HCT116 (cell line): ENCODE results near the gene SEPHS1.
A peak's percentile ranks its signal among the peaks of the same experiment; 100 is the strongest.

ENCODE experiments used
- ATF3 ChIP-seq: IDR thresholded peaks from 2 replicates; pipeline ENCODE4 v1.6.1; 2012
- CEBPB ChIP-seq: IDR thresholded peaks from 2 replicates; pipeline ENCODE4 v1.6.1; 2012; ENCODE audit warnings: low read depth
- CTCF ChIP-seq, 3 experiments: fragments of 200-600 bp in 1 of 3; sonication (generic) in 1 of 3; IDR thresholded peaks in 2 of 3; conservative IDR thresholded peaks in 1 of 3; 2 replicates each; pipeline ENCODE4 v1.5.1; 2012 to 2017; ENCODE audit warnings: low read depth in 2 of 3, low read length in 2 of 3, antibody characterized with exemption in 1 of 3, borderline replicate concordance in 1 of 3, control low read depth in 1 of 3, mild to moderate bottlenecking in 1 of 3, mixed read lengths in 1 of 3, mixed run types in 1 of 3, moderate library complexity in 1 of 3; ENCODE audit not compliant: insufficient read depth in 1 of 3
- EGR1 ChIP-seq: IDR thresholded peaks from 2 replicates; pipeline ENCODE4 v1.6.1; 2012; ENCODE audit warnings: low read depth
- JUND ChIP-seq: IDR thresholded peaks from 2 replicates; pipeline ENCODE4 v1.6.1; 2012
- MAX ChIP-seq: IDR thresholded peaks from 2 replicates; pipeline ENCODE4 v1.6.1; 2012
- POLR2A ChIP-seq: IDR thresholded peaks from 2 replicates; pipeline ENCODE4 v1.7.0; 2011; ENCODE audit warnings: borderline replicate concordance; ENCODE audit not compliant: insufficient read depth, insufficient read length; ENCODE audit errors: extremely low read depth
- SIN3A ChIP-seq: IDR thresholded peaks from 2 replicates; pipeline ENCODE4 v1.6.1; 2012; ENCODE audit warnings: low read depth
- ZFX ChIP-seq: fragments of 450-650 bp; IDR thresholded peaks from 2 replicates; pipeline ENCODE4 v1.6.1; 2017
- ZNF274 ChIP-seq: fragments of 200-500 bp; sonication (Bioruptor generic); IDR thresholded peaks from 2 replicates; pipeline ENCODE4 v1.6.1; 2014; ENCODE audit warnings: mild to moderate bottlenecking, low read depth, low read length, inconsistent platforms

- TF ChIP-seq CTCF (IDR thresholded peaks at IDR 0.05 in 2 of 3, conservative IDR thresholded peaks at IDR 0.05 in 1 of 3; ENCODE audit: borderline replicate concordance in 1 of 3, insufficient read depth in 1 of 3, low read depth in 2 of 3, low read length in 2 of 3) = no peak
- no peak for TF ChIP-seq SIN3A
- TF ChIP-seq CEBPB = no peak
- TF ChIP-seq ZNF274 = no peak
- TF ChIP-seq POLR2A = no peak
- 0 out of 2 replicates have a peak, but pooled peaks have one; percentile 7 for TF ChIP-seq EGR1
- no peak for TF ChIP-seq ATF3
- TF ChIP-seq MAX = no peak
- TF ChIP-seq JUND = no peak
- TF ChIP-seq ZFX = no peak
Measured at GRCh38 chr10:13349463-13350274, 1.6 kb upstream of the SEPHS1 start.
